Activated CD8-positive, alpha-beta T cell treated with anti-CD3 and anti-CD28 coated beads for 36 hours (primary cell): ENCODE measurements around the gene KLK15. TPM values are rescaled to one million over a fixed set of nuclear protein-coding genes. Genes with fewer than 3 reads are reported as not detected.

Source experiments
- ATAC-seq: fragments of 200-7000 bp; cut with Tn5 transposase; one replicate; pipeline ENCODE4 v1.10.0; 2021; ENCODE audit warnings: mild to moderate bottlenecking, moderate library complexity
- CTCF ChIA-PET: fragments of 350-600 bp; sonication (Branson Sonifier 250); formaldehyde crosslinking; loops from one replicate; lab custom pipeline; 2021; ENCODE audit warnings: antibody characterized with exemption; lab: Charles Lee
- POLR2A ChIA-PET: fragments of 350-600 bp; sonication (Branson Sonifier 250); formaldehyde crosslinking; loops from one replicate; lab custom pipeline; 2021; ENCODE audit warnings: antibody characterized with exemption; lab: Charles Lee
- DNase-seq: peaks from one replicate; pipeline ENCODE4 v3.0.0-alpha.2; 2020
- H3K27ac Mint-ChIP-seq: one replicate; pipeline ENCODE4 v1.8.0; 2021; ENCODE audit warnings: mild to moderate bottlenecking, mixed read lengths
- H3K27me3 Mint-ChIP-seq: one replicate; pipeline ENCODE4 v1.8.0; 2021; ENCODE audit warnings: mixed read lengths
- H3K36me3 Mint-ChIP-seq: one replicate; pipeline ENCODE4 v1.8.0; 2021; ENCODE audit warnings: low read depth, mixed read lengths
- H3K4me1 Mint-ChIP-seq: one replicate; pipeline ENCODE4 v1.8.0; 2021; ENCODE audit warnings: low read depth, mixed read lengths
- H3K4me3 Mint-ChIP-seq: one replicate; pipeline ENCODE4 v1.8.0; 2021; ENCODE audit warnings: mild to moderate bottlenecking, moderate library complexity, mixed read lengths
- H3K9me3 Mint-ChIP-seq: one replicate; pipeline ENCODE4 v1.8.0; 2021; ENCODE audit warnings: mixed read lengths
- CTCF ChIP-seq: fragments of 200-600 bp; IDR thresholded peaks from one replicate; pipeline ENCODE4 v1.8.0; 2022; ENCODE audit warnings: antibody characterized with exemption, mild to moderate bottlenecking
- intact Hi-C: fragments of 100-400 bp; cut with micrococcal nuclease; formaldehyde crosslinking; loops from one replicate; pipeline ENCODE4 v1.10.0; 2022
- total RNA-seq, 2 experiments: library from RNA; stranded (reverse); gene quantifications; one replicate each; pipeline ENCODE4 v1.2.3, GENCODE V29; 2021

Gene KLK15
- total RNA-seq, 2 experiments from 2014 or later = not detected

DNA sequence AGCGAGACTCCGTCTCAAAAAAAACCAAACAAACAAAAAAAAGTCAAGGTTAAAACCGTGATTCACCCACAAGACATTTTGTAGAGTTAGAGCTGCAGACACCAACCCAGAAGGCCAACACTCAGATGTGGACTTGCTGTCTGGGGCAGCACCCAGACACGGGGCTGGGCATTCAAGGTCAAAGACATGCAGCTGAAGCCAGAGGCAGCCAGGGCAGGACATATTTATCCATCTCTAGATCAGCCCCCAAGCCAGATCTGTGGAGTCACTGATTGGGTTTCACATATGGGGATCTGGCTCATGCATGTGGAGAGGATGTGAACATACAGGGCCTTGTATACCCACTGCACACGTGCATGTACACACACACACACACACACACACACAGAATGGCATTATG lies 3.6 kb downstream of the KLK15 start:
- ATAC-seq = no peak
- H3K27me3 Mint-ChIP-seq = peaks cover 32% of the 10 kb centered on the region
- no peaks in the 10 kb centered on the region for H3K36me3 Mint-ChIP-seq
- H3K9me3 Mint-ChIP-seq = no peaks in the 10 kb centered on the region
- intact Hi-C loops = no loop called here
- DNase-seq = no peak
- no peaks in the 10 kb centered on the region for H3K4me1 Mint-ChIP-seq
- ChIA-PET CTCF (no interaction called here), POLR2A (interaction anchor here (0.7 to 1.2 kb wide), 2 partner anchors 22 to 34 kb away, joined by 3 read pairs; no protein-coding TSS in a partner anchor)
- no peak overlapping the region for H3K27ac Mint-ChIP-seq
- no peak overlapping the region for H3K4me3 Mint-ChIP-seq
- no peak for TF ChIP-seq CTCF

DNA sequence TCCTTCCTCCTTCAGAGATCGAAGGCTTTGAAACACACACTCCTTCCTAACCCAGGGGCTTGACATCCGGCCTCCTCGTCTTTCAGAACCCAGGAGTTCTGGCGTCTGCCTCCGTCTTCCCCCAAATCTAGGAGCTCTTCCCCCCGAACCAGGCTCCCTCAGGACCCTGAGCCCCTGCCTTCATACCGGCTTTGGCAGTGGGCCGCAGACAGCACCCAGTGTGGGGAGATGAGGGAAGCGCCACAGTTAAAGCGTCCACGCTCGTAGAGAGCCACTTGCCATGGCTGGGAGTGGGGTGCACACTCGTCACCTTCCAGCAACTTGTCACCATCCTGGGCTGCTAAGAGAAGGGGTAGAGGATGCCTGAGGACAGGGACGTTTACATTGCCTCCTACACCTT lies 5.9 kb downstream of the KLK15 start:
- ChIA-PET POLR2A (interaction anchor here (1.5 kb wide), 1 partner anchor 30 kb away, joined by 3 read pairs; no protein-coding TSS in a partner anchor), CTCF (no interaction called here)
- Mint-ChIP-seq H3K36me3 (no peaks in the 10 kb centered on the region), H3K27me3 (peaks cover 28% of the 10 kb centered on the region), H3K27ac (no peak overlapping the region), H3K9me3 (no peaks in the 10 kb centered on the region), H3K4me3 (no peak overlapping the region), H3K4me1 (no peaks in the 10 kb centered on the region)
- DNase-seq (no peak), ATAC-seq (no peak)
- TF ChIP-seq CTCF = no peak
- intact Hi-C loops = no loop called here

GRCh38 chr19:50826492-50827240 lies 6.7 kb downstream of the KLK15 start:
- Mint-ChIP-seq H3K36me3 (no peaks in the 10 kb centered on the region), H3K4me1 (no peaks in the 10 kb centered on the region), H3K9me3 (no peaks in the 10 kb centered on the region), H3K4me3 (no peak overlapping the region), H3K27me3 (peaks cover 36% of the 10 kb centered on the region), H3K27ac (no peak overlapping the region)
- intact Hi-C loops = no loop called here
- no peak for ATAC-seq
- no peak for TF ChIP-seq CTCF
- no peak for DNase-seq
- POLR2A ChIA-PET = interaction anchor here (1.5 kb wide), 1 partner anchor 29 kb away, joined by 3 read pairs; no protein-coding TSS in a partner anchor
- CTCF ChIA-PET = no interaction called here

DNA sequence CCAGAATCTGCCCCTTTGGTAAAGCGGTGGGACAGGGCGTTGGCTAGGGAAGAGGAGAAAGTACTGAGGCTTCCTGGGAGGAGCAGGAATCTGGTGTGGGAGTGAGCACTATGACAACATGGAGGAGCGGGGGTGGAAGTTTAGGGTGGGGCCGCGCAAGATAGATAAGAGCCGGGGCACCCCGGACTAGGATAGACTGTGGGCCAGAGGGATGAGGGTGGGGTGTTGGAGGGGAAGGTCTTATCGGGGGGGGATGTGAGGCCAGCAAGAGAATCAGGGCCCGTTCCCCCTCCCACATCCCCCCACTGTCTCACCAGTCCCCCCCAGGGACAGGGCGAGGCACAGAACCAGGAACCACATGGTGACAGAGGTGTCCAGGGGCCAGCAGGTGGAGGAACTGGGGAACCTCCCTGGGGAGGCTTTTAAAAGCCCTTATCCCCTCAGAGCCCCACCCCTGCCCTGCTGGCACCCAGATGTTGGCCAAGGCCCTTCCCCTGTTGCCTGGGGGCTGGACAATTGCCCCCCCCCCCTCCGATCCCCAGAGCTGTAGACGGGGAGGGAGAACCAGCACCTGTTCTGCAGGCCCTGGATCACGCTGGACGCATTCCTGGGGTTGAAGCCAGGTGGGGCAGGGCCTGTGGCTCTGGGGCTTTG lies 9.9 kb downstream of the KLK15 start, which contains the start of gene KLK1:
TSS of gene KLK1 (minus strand) at position 399 of the 654 bp plus-strand sequence. CDS start at position 360, 39 bp downstream.
- H3K27me3 Mint-ChIP-seq = peaks cover 53% of the 10 kb centered on the region
- ATAC-seq = no peak
- no peaks in the 10 kb centered on the region for H3K9me3 Mint-ChIP-seq
- H3K27ac Mint-ChIP-seq = no peak within 1 kb of the TSS
- no peak for DNase-seq
- H3K4me3 Mint-ChIP-seq = no peak within 1 kb of the TSS
- no peak for TF ChIP-seq CTCF
- H3K36me3 Mint-ChIP-seq = no peaks in the 10 kb centered on the region
- H3K4me1 Mint-ChIP-seq = peaks cover 20% of the 10 kb centered on the region
- CTCF ChIA-PET = no interaction called here
- POLR2A ChIA-PET = interaction anchor here (0.7 to 1.1 kb wide), 3 partner anchors 26 to 29 kb away, joined by 3 to 4 read pairs (median 3); no protein-coding TSS in a partner anchor
- intact Hi-C loops = no loop called here
